Epidermal melanocyte (primary cell): ENCODE measurements around the gene PIAS1.
"Not testable (repeated sequence)": the region's sequence is repeated elsewhere in the genome, so short reads cannot be mapped to it uniquely, and the experiment has no call there.

Experiments
- DNase-seq: peaks from one replicate; pipeline ENCODE4 v3.0.0; 2011; ENCODE audit warnings: low spot score; ENCODE audit not compliant: insufficient read length

Gene PIAS1

GRCh38 chr15:68034719-68035293 is 19.3 kb upstream of the PIAS1 start:
- DNase-seq: no peak

GRCh38 chr15:68038246-68038645 is 15.9 kb upstream of the PIAS1 start:
- no peak for DNase-seq

GRCh38 chr15:68040144-68040543 is 14.0 kb upstream of the PIAS1 start:
- DNase-seq: no peak

GRCh38 chr15:68042156-68042854 is 11.8 kb upstream of the PIAS1 start:
- no peak for DNase-seq

GRCh38 chr15:68042855-68043222 is 11.3 kb upstream of the PIAS1 start:
- DNase-seq: no peak

GRCh38 chr15:68045289-68046265 is 8.5 kb upstream of the PIAS1 start:
- DNase-seq: no peak

- no peak for DNase-seq
Measured at GRCh38 chr15:68047826-68048225, 6.3 kb upstream of the PIAS1 start.

GRCh38 chr15:68051109-68051508 is 3.0 kb upstream of the PIAS1 start:
- no peak for DNase-seq

- DNase-seq: no peak
Measured at GRCh38 chr15:68051907-68052306, 2.2 kb upstream of the PIAS1 start.

- DNase-seq: no peak
Measured at GRCh38 chr15:68052431-68052830, 1.7 kb upstream of the PIAS1 start.

GRCh38 chr15:68053001-68053400 is 1.1 kb upstream of the PIAS1 start:
- no peak for DNase-seq

GRCh38 chr15:68054628-68055223 is 611 bp downstream of the PIAS1 start:
- DNase-seq: no peak

GRCh38 chr15:68055224-68055705 is 1.1 kb downstream of the PIAS1 start:
- no peak for DNase-seq

GRCh38 chr15:68056097-68056865 is 2.2 kb downstream of the PIAS1 start:
- no peak for DNase-seq

GRCh38 chr15:68057034-68057433 is 2.9 kb downstream of the PIAS1 start:
- no peak for DNase-seq

GRCh38 chr15:68057758-68058157 is 3.6 kb downstream of the PIAS1 start:
- DNase-seq: no peak

GRCh38 chr15:68058970-68059369 is 4.9 kb downstream of the PIAS1 start:
- DNase-seq: not testable (repeated sequence)

GRCh38 chr15:68059630-68060029 is 5.5 kb downstream of the PIAS1 start:
- no peak for DNase-seq

- DNase-seq: no peak
Measured at GRCh38 chr15:68061171-68061570, 7.1 kb downstream of the PIAS1 start.

GRCh38 chr15:68061602-68062001 is 7.5 kb downstream of the PIAS1 start:
- DNase-seq: no peak

- no peak for DNase-seq
Measured at GRCh38 chr15:68062214-68062613, 8.1 kb downstream of the PIAS1 start.
